ENCODE measurements around the gene PTGER1. TPM values are rescaled to one million over a fixed set of nuclear protein-coding genes. Genes with fewer than 3 reads are reported as not detected.

The PTGER1 gene
- total and polyA plus RNA-seq, 2 of the 13 experiments (the other 11 are each of a cell fraction or from before 2014, with no cell fraction given), result 0.13 TPM; not detected in 1

- peaks cover 79% of the 10 kb centered on the region for H3K4me1 ChIP-seq (ENCODE audit: insufficient read depth, low read length)
- peak; percentile 47 for TF ChIP-seq ZFX (CRISPR knock-in tag; IDR thresholded peaks at IDR 0.05; ENCODE audit: low read depth)
- TF ChIP-seq RARA (CRISPR knock-in tag; IDR thresholded peaks at IDR 0.05), result 0 out of 2 replicates have a peak, but pooled peaks have one; percentile 14
- 0 out of 4 replicates have a peak, but pooled peaks of 1 of the 2 experiments have one; percentile 9 for TF ChIP-seq HMGXB4 (CRISPR knock-in tag; IDR thresholded peaks at IDR 0.05; ENCODE audit: borderline replicate concordance in 1 of 2, low read depth in 1 of 2)
- TF ChIP-seq HIC2 (CRISPR knock-in tag; IDR thresholded peaks at IDR 0.05; ENCODE audit: low read depth), result 0 out of 2 replicates have a peak, but pooled peaks have one; percentile 37
- TF ChIP-seq LCORL (IDR thresholded peaks at IDR 0.05), result no peak
- TF ChIP-seq LCORL (CRISPR knock-in tag; IDR thresholded peaks at IDR 0.05), result peak; percentile 58; the same call in 1 of the 2 replicates
- no peak for TF ChIP-seq ZBTB44 (CRISPR knock-in tag; IDR thresholded peaks at IDR 0.05)
- 0 out of 2 replicates have a peak, but pooled peaks have one; percentile 14 for TF ChIP-seq PHF20 (CRISPR knock-in tag; IDR thresholded peaks at IDR 0.05)
- TF ChIP-seq ZNF546 (CRISPR knock-in tag; conservative IDR thresholded peaks at IDR 0.05), result 0 out of 2 replicates have a peak, but pooled peaks have one; percentile 4
- TF ChIP-seq PBX3 (CRISPR knock-in tag; IDR thresholded peaks at IDR 0.05; ENCODE audit: borderline replicate concordance), result no peak
- TF ChIP-seq ZBTB7A (CRISPR knock-in tag; IDR thresholded peaks at IDR 0.05), result no peak
- TF ChIP-seq ZNF512B (CRISPR knock-in tag; IDR thresholded peaks at IDR 0.05; ENCODE audit: borderline replicate concordance), result 0 out of 2 replicates have a peak, but pooled peaks have one; percentile 36
Observed at GRCh38 chr19:14516746-14517438, 41.7 kb upstream of the PTGER1 start.

More at GRCh38 chr19:14516746-14517438, 41.7 kb upstream of the PTGER1 start:
- H3K4me3 ChIP-seq (replicated peaks in 1 of 3; ENCODE audit: insufficient read depth in 1 of 3, low read depth in 2 of 3, low read length in 3 of 3), result peak overlapping the region; percentile 91 to 98 (median 92)
- peak overlapping the region; percentile 98 for H3K9ac ChIP-seq (ENCODE audit: insufficient read depth, low read depth, low read length)
- ChIA-PET CTCF (ENCODE audit: low intra/inter-chr PET ratio, low total read pairs) (no interaction called here), POLR2A (interaction anchor here (1.1 to 5.8 kb wide), 7 partner anchors 7 to 55 kb away, joined by 3 to 123 read pairs (median 26); partner anchors contain the start of genes GIPC1 and NDUFB7)
- WGBS (ENCODE audit: low lambda C conversion rate), result 0% methylated on average over 14 of the region's 22 CpGs
- peak overlapping the region; percentile 91 for H3K27ac ChIP-seq (ENCODE audit: extremely low read length, insufficient read depth, low read length)
- H3K27me3 ChIP-seq (ENCODE audit: control insufficient read depth in 1 of 2, insufficient read depth in 2 of 2, low read length in 2 of 2), result no peaks in the 10 kb centered on the region; a peak in 1 of 5 replicates
- H2AFZ ChIP-seq (ENCODE audit: low read length), result no peak overlapping the region
- peaks cover 9 to 26% of the 10 kb centered on the region in 2 experiments for H3K36me3 ChIP-seq (replicated peaks in 1 of 2; ENCODE audit: control insufficient read depth in 1 of 2, insufficient read depth in 2 of 2, low read length in 2 of 2)
- in situ Hi-C loops (cut with HindIII; ENCODE audit: extremely low pct_ligation_motif_present, low pct_unique_long_range_greater_than_20kb) (no loop called here), intact Hi-C loops (cut with micrococcal nuclease; ENCODE audit: unreplicated experiment) (no loop called here)
- DNase-seq (ENCODE audit: low spot score) (no peak), ATAC-seq (no peak), FAIRE-seq (no peak)
- H4K20me1 ChIP-seq (ENCODE audit: insufficient read depth, low read length), result peaks cover 35% of the 10 kb centered on the region
- H3K4me2 ChIP-seq (ENCODE audit: low read depth, low read length), result peak overlapping the region; percentile 96
- H3K79me2 ChIP-seq (ENCODE audit: insufficient read depth, low read length), result peaks cover 39% of the 10 kb centered on the region
- BruUV-seq (replicated peaks), result no TSS peak
- H3K9me3 ChIP-seq (ENCODE audit: low read length), result no peaks in the 10 kb centered on the region
